HUES6 (cell line): ENCODE data around the gene TIAM2.

Experiments
- H3K27ac ChIP-seq: 2 replicates; pipeline ENCODE4 v1.7.0; 2013; ENCODE audit warnings: low read depth, mild to moderate bottlenecking, low read length, inconsistent platforms
- H3K27me3 ChIP-seq: 2 replicates; pipeline ENCODE4 v1.6.1; 2013; ENCODE audit warnings: low read length; ENCODE audit not compliant: control insufficient read depth, insufficient read depth
- H3K36me3 ChIP-seq: 2 replicates; pipeline ENCODE4 v1.6.1; 2013; ENCODE audit warnings: low read length; ENCODE audit not compliant: control insufficient read depth, insufficient read depth
- H3K4me1 ChIP-seq: 2 replicates; pipeline ENCODE4 v1.6.1; 2013; ENCODE audit warnings: low read length; ENCODE audit not compliant: control insufficient read depth, insufficient read depth
- H3K4me3 ChIP-seq: 2 replicates; pipeline ENCODE4 v1.5.1; 2013; ENCODE audit warnings: low read depth, low read length
- H3K9ac ChIP-seq: one replicate; pipeline ENCODE4 v1.6.1; 2013; ENCODE audit warnings: mild to moderate bottlenecking, low read length
- H3K9me3 ChIP-seq: 2 replicates; pipeline ENCODE4 v1.6.1; 2013; ENCODE audit warnings: low read depth, low read length; ENCODE audit not compliant: control insufficient read depth, insufficient read depth

TIAM2 gene

DNA sequence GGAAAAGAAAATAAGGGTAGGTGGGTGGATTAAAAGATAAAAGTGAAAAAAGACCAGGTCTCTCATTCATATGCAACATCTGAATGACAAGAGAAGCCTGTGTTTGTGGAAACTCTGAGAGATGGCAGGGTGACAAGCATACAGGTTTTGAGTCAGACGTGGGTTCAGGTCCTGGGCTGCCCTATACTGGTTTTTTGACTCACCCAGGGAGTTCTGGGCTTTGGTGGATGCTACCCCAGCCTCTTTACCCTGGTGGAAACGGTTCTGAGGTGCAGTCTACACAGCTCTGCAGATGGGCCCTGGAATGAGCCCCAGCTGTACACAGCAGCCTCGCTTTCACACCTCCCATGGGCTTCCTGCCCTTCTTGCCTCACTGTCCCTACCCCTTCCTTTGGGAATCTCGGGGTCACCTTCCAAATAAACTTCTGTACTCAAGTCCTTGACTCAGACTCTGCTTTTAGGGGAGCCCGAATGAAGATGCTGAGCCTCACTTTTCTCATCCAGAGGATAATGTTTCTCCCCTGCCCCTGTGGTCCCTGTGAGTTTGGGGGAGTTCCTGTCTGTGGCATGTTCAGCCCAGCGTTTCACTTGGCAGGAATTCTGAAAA is 191.0 kb downstream of the TIAM2 start:
- Histone ChIP-seq H3K9ac (peak overlapping the region; percentile 47), H3K9me3 (no peaks in the 10 kb centered on the region), H3K27me3 (no peaks in the 10 kb centered on the region), H3K36me3 (no peaks in the 10 kb centered on the region), H3K4me1 (peaks cover 33% of the 10 kb centered on the region), H3K4me3 (no peak overlapping the region), H3K27ac (peak overlapping the region; percentile 24; the same call in 1 of the 2 replicates)

DNA sequence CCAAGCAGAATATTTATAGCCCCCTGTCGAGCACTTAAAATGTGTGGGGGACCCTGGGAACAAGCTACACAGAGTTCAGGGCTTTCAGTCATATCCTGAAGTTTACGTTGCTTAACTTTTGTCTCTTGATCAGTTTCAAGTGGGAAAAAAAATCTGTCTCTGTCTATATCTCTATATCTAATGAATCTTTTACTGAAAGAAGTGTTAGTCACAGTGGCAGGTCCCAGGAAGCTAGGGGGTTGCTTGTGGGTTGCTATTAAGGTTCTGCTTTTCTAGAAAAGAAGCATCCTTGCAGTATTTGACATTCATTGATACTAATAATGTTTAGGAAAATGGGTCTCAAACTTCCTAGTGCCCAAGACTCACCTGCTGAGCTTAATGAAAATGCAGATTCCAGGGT is 192.0 kb downstream of the TIAM2 start:
- Histone ChIP-seq H3K27ac (no peak overlapping the region), H3K4me1 (peaks cover 33% of the 10 kb centered on the region)

DNA sequence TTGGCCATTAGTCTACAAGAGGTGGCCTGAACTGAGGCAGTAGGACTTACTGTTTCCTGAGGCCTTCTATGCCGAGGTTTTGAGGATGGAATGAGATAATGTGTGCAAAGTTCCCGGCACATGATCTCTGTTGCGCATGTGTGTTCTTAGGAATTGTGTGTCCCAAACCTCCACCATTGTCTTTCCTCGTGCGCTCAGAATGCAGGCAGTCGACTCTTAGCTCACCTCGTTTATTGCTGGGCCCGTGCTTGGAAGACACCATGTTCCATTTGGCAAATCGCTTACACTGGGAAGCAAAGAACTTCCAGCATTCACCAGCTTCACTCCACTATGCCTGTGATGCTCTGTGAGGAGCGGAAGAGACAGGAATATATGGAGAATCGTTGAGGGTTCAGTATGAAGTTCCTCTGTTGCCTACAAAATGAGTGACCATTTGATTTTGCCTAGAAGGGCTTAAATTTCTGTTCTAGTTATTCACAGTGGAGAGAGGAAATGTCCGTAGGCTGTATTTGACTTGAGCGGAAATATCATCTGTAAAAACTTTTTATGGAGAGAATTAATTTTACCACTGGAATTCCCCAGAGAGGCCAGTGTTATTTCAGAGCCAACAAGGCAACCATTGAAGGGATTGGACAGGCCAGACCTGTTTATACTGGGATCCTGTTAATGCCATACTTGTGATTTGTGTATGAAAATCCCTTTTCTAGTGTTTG is 193.0 kb downstream of the TIAM2 start:
- peaks cover 29% of the 10 kb centered on the region for H3K4me1 ChIP-seq
- no peaks in the 10 kb centered on the region for H3K9me3 ChIP-seq
- no peaks in the 10 kb centered on the region for H3K27me3 ChIP-seq
- no peak overlapping the region for H3K27ac ChIP-seq
- no peaks in the 10 kb centered on the region for H3K36me3 ChIP-seq
- no peak overlapping the region for H3K9ac ChIP-seq
- H3K4me3 ChIP-seq = no peak overlapping the region

More for the DNA sequence above, 192.0 kb downstream of the TIAM2 start:
- Histone ChIP-seq H3K4me3 (no peak overlapping the region), H3K9me3 (no peaks in the 10 kb centered on the region), H3K9ac (no peak overlapping the region), H3K36me3 (no peaks in the 10 kb centered on the region), H3K27me3 (no peaks in the 10 kb centered on the region)

DNA sequence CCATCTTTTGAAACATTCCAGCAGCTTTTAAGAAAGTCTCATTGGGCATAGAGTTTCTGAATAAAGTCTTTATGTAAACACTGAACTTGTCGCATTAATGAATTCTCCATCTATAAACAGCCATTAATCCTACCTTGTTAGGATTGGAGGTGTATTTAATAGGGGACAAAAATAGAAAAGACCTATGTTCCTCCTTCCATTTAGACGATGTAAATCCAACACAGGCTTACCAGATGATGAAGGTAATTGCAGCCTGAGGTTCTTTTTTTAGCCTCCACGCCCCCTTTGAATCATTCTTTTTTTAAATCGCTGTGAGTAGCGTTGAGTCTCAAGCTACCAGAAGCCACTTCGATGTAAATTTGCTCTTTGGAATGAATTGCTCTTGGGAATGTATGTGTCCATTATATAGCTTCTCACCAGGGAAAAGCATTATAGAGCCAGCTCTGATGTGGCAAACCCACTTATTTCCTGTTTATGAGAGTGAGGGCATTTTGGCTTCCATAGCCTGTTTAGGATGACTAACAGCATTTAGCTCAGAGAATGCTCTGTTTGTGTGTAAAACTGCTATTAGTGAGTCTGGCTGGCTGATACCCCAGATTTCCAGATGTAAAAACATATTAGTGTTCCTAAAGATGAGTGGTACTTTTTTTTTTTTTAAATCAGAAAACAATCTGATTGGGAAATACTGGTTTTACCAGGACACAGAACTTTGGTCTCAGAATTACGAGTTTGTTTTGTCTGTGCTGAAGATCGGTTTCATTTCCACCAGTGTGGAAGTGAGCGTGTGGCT is 193.8 kb downstream of the TIAM2 start:
- no peak overlapping the region for H3K27ac ChIP-seq
- H3K36me3 ChIP-seq = no peaks in the 10 kb centered on the region
- H3K4me1 ChIP-seq = peaks cover 28% of the 10 kb centered on the region
- no peak overlapping the region for H3K9ac ChIP-seq
- H3K27me3 ChIP-seq = no peaks in the 10 kb centered on the region
- no peak overlapping the region for H3K4me3 ChIP-seq
- no peaks in the 10 kb centered on the region for H3K9me3 ChIP-seq

DNA sequence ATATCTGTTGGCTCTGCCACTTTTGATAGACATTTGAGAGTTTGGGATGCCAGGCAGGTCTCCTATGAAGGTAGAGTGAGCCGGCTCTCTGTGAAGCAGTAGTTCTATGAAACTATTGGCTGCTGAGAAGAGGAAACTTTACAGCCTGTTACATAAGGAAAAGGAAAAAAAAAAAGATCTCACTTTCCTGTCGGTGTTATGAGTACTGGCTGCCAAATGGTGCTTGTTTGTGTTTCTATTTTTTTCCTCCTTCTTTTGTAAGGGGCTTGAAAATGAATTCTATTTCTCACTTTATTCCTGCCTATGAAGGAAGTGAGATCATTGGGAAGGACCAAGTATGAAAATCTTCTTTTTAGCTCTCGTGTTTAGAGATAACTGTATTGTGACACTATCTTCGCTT is 195.6 kb downstream of the TIAM2 start:
- no peak overlapping the region for H3K27ac ChIP-seq
- H3K4me1 ChIP-seq = peaks cover 24% of the 10 kb centered on the region

DNA sequence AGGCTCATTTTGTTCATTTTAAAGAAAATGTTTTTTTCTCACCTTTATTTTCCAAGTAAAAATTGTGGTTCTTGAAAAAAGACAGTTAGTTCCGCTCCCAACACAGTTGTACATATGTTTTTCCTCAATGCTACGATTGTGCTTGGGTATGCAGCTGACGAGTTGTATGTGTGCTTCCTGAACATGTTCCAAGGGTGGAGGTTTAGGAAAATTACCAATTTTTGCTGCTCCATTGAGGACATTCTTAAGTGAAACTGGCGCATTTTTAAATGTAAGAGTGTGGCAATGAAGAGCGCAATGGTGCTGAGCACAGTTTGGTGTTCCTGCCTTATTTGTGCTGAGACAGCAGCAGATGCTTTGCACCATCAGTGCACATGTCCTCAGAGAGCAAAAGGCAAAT is 198.4 kb downstream of the TIAM2 start:
- H3K4me1 ChIP-seq = peaks cover 4% of the 10 kb centered on the region; the same call in 1 of the 2 replicates
- H3K36me3 ChIP-seq = no peaks in the 10 kb centered on the region
- no peaks in the 10 kb centered on the region for H3K27me3 ChIP-seq
- H3K27ac ChIP-seq = no peak overlapping the region
- no peaks in the 10 kb centered on the region for H3K9me3 ChIP-seq
- no peak overlapping the region for H3K9ac ChIP-seq
- H3K4me3 ChIP-seq = no peak overlapping the region

More for the DNA sequence above, 195.6 kb downstream of the TIAM2 start:
- no peaks in the 10 kb centered on the region for H3K9me3 ChIP-seq
- no peaks in the 10 kb centered on the region for H3K27me3 ChIP-seq
- no peak overlapping the region for H3K4me3 ChIP-seq
- no peak overlapping the region for H3K9ac ChIP-seq
- H3K36me3 ChIP-seq = no peaks in the 10 kb centered on the region

DNA sequence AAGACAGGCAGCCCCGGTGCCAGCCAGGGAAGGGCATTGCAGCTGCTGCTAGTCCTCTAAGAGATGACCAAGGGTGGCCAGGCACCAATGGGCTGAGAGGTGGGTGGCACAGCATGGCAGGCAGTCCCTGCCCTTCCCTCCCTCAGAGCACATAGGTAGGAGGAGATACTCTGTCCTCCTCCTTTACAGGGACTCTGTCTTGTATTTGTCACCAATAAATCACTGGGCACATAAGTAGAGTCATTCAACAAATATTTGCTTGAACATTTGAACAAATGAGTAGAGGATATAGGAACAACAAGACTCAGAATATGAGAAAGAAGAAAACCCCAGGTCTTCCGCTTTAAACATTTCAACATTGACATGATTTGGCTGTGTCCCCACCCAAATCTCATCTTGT is 199.3 kb downstream of the TIAM2 start:
- Histone ChIP-seq H3K9ac (no peak overlapping the region), H3K9me3 (no peaks in the 10 kb centered on the region), H3K27ac (no peak overlapping the region)

DNA sequence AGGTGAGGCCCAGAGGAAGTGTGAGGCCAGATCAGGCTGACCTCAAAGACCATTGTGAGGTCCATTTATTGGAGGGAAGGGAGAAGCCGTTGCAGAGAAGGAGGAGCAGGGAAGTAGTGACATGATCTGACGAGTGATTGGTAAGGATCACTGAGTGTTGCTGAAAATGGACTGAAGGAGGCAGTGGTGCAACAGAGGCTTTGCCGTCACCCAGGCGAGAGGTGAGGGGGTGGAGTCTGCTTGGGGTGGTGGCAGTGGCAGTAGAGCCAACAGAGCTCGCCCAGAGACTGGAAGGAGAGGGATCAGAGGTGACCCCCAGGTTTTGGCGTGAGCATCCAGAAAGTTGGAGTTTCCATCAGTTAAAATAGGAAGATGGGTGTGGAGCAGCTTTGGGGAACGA is 200.8 kb downstream of the TIAM2 start:
- no peaks in the 10 kb centered on the region for H3K9me3 ChIP-seq
- no peak overlapping the region for H3K27ac ChIP-seq

More for the DNA sequence above, 199.3 kb downstream of the TIAM2 start:
- H3K4me1 ChIP-seq = no peaks in the 10 kb centered on the region
- H3K27me3 ChIP-seq = no peaks in the 10 kb centered on the region
- no peak overlapping the region for H3K4me3 ChIP-seq
- no peaks in the 10 kb centered on the region for H3K36me3 ChIP-seq

DNA sequence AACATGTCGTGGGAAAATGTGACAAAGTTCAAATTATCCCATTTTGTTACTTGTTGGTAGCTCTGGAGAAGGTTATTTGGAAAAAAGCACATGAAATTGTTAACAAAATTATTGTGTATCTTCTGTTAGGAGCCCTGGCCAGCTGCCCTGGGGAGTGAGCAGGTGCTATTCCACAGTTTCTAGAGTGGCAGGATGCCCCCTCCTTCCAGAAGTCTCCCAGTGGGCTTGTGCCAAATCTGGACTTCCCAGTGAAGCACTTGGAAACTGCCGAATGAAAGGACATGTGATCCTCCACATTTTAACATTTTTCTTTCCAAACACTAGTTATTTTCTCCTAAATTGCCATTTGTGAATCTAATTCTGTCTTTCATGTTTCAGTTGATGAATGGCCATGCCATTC is 201.8 kb downstream of the TIAM2 start:
- Histone ChIP-seq H3K27ac (no peak overlapping the region), H3K36me3 (no peaks in the 10 kb centered on the region), H3K4me1 (no peaks in the 10 kb centered on the region), H3K4me3 (no peak overlapping the region), H3K9me3 (no peaks in the 10 kb centered on the region), H3K9ac (no peak overlapping the region), H3K27me3 (no peaks in the 10 kb centered on the region)

More for the DNA sequence above, 200.8 kb downstream of the TIAM2 start:
- no peaks in the 10 kb centered on the region for H3K36me3 ChIP-seq
- H3K4me3 ChIP-seq = no peak overlapping the region
- H3K9ac ChIP-seq = no peak overlapping the region
- H3K4me1 ChIP-seq = no peaks in the 10 kb centered on the region
- H3K27me3 ChIP-seq = no peaks in the 10 kb centered on the region

DNA sequence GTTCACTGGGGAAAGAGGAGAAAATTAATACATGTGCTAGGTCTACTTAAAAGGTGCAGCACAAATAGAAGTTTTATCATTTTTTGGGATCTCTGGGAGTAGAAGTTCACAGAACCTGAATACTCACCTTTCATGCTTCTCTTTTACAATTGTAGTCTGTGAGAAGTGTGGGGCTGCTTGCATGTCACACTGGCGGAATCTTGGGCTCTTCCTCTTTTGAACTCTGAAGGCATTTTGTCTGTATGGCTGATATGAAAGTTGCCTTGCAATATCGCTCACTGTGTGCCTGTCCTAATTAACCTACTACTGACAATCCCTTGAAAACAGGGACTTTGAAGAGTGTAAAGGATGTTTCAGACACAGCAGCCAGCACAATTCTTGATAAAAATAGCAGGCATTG is 202.8 kb downstream of the TIAM2 start:
- Histone ChIP-seq H3K9ac (no peak overlapping the region), H3K9me3 (no peaks in the 10 kb centered on the region), H3K27me3 (no peaks in the 10 kb centered on the region), H3K4me3 (no peak overlapping the region), H3K27ac (no peak overlapping the region), H3K36me3 (no peaks in the 10 kb centered on the region), H3K4me1 (no peaks in the 10 kb centered on the region)

DNA sequence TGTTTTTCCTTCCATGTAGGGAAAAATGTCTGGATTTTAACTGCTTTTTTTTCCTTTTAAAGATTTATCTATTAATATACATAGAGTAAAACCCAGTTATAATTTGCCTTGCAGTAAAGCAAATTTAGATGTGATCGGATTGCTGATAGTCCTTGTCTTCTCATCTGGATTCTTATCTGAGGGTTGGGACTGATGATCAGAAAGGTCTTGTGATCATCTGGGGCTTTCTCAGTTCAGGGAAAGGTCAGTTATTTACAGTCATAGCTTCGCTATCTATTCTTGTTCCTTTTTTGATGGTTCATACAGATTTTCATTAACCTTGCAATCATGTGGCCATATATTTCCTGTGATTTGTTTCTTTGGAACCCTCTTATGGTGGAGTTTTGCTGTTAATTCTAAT is 204.9 kb downstream of the TIAM2 start:
- no peak overlapping the region for H3K9ac ChIP-seq
- no peaks in the 10 kb centered on the region for H3K4me1 ChIP-seq
- H3K9me3 ChIP-seq = no peaks in the 10 kb centered on the region
- H3K27me3 ChIP-seq = no peaks in the 10 kb centered on the region
- no peak overlapping the region for H3K27ac ChIP-seq
- no peaks in the 10 kb centered on the region for H3K36me3 ChIP-seq
- no peak overlapping the region for H3K4me3 ChIP-seq
